Activated CD4-positive, alpha-beta T cell treated with anti-CD3 and anti-CD28 coated beads for 1 hour (primary cell): ENCODE data around the gene LRRC43.
"Not testable (repeated sequence)": the region's sequence is repeated elsewhere in the genome, so short reads cannot be mapped to it uniquely, and the experiment has no call there.

Source experiments
- DNase-seq: peaks from one replicate; pipeline ENCODE4 v3.0.0-alpha.2; 2020

LRRC43 gene

GRCh38 chr12:122195405-122195804 lies 12.5 kb downstream of the LRRC43 start:
- DNase-seq: no peak

GRCh38 chr12:122197612-122197966 lies 14.7 kb downstream of the LRRC43 start:
- no peak for DNase-seq

- DNase-seq: no peak
Observed at GRCh38 chr12:122199484-122200355, 16.8 kb downstream of the LRRC43 start.

GRCh38 chr12:122200541-122201175 lies 17.7 kb downstream of the LRRC43 start:
- no peak for DNase-seq

- no peak for DNase-seq
Observed at GRCh38 chr12:122201381-122201780, 18.5 kb downstream of the LRRC43 start.

- no peak for DNase-seq
Observed at GRCh38 chr12:122202017-122202416, 19.1 kb downstream of the LRRC43 start.

- DNase-seq: not testable (repeated sequence)
Observed at GRCh38 chr12:122202811-122203210, 19.9 kb downstream of the LRRC43 start.

GRCh38 chr12:122203301-122204166 lies 20.6 kb downstream of the LRRC43 start, which contains the start of gene B3GNT4:
Gene B3GNT4 (plus strand): TSS chr12:122203709. CDS start chr12:122204619, 910 bp downstream.
- DNase-seq: peak; percentile 58

- no peak for DNase-seq
Observed at GRCh38 chr12:122204167-122205052, 21.5 kb downstream of the LRRC43 start.

GRCh38 chr12:122205053-122205925 lies 22.4 kb downstream of the LRRC43 start:
- DNase-seq: no peak

GRCh38 chr12:122206111-122206881 lies 23.4 kb downstream of the LRRC43 start:
- DNase-seq: no peak

- no peak for DNase-seq
Observed at GRCh38 chr12:122206976-122207375, 24.1 kb downstream of the LRRC43 start.

GRCh38 chr12:122207391-122207790 lies 24.5 kb downstream of the LRRC43 start:
- no peak for DNase-seq

GRCh38 chr12:122208073-122208820 lies 25.3 kb downstream of the LRRC43 start:
- DNase-seq: no peak

GRCh38 chr12:122215771-122216170 lies 32.8 kb downstream of the LRRC43 start:
- DNase-seq: no peak

GRCh38 chr12:122216445-122216844 lies 33.5 kb downstream of the LRRC43 start:
- no peak for DNase-seq

GRCh38 chr12:122225683-122226365 lies 42.9 kb downstream of the LRRC43 start, which contains the start of gene DIABLO:
Gene DIABLO (minus strand): TSS chr12:122226052. CDS start chr12:122226014, 38 bp downstream.
- peak; percentile 100 for DNase-seq

GRCh38 chr12:122226366-122227125 lies 43.6 kb downstream of the LRRC43 start:
- DNase-seq: no peak
